ENCODE results near the gene NRIP1. TPM values are rescaled to one million over a fixed set of nuclear protein-coding genes. Genes with fewer than 3 reads are reported as not detected.
A peak's percentile ranks its signal among the peaks of the same experiment; 100 is the strongest.

The NRIP1 gene, protein sequence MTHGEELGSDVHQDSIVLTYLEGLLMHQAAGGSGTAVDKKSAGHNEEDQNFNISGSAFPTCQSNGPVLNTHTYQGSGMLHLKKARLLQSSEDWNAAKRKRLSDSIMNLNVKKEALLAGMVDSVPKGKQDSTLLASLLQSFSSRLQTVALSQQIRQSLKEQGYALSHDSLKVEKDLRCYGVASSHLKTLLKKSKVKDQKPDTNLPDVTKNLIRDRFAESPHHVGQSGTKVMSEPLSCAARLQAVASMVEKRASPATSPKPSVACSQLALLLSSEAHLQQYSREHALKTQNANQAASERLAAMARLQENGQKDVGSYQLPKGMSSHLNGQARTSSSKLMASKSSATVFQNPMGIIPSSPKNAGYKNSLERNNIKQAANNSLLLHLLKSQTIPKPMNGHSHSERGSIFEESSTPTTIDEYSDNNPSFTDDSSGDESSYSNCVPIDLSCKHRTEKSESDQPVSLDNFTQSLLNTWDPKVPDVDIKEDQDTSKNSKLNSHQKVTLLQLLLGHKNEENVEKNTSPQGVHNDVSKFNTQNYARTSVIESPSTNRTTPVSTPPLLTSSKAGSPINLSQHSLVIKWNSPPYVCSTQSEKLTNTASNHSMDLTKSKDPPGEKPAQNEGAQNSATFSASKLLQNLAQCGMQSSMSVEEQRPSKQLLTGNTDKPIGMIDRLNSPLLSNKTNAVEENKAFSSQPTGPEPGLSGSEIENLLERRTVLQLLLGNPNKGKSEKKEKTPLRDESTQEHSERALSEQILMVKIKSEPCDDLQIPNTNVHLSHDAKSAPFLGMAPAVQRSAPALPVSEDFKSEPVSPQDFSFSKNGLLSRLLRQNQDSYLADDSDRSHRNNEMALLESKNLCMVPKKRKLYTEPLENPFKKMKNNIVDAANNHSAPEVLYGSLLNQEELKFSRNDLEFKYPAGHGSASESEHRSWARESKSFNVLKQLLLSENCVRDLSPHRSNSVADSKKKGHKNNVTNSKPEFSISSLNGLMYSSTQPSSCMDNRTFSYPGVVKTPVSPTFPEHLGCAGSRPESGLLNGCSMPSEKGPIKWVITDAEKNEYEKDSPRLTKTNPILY (N-terminal part only)
- 10 to 100 TPM; 10.5 to 47.2 (median 34.8) TPM for total RNA-seq

DNA sequence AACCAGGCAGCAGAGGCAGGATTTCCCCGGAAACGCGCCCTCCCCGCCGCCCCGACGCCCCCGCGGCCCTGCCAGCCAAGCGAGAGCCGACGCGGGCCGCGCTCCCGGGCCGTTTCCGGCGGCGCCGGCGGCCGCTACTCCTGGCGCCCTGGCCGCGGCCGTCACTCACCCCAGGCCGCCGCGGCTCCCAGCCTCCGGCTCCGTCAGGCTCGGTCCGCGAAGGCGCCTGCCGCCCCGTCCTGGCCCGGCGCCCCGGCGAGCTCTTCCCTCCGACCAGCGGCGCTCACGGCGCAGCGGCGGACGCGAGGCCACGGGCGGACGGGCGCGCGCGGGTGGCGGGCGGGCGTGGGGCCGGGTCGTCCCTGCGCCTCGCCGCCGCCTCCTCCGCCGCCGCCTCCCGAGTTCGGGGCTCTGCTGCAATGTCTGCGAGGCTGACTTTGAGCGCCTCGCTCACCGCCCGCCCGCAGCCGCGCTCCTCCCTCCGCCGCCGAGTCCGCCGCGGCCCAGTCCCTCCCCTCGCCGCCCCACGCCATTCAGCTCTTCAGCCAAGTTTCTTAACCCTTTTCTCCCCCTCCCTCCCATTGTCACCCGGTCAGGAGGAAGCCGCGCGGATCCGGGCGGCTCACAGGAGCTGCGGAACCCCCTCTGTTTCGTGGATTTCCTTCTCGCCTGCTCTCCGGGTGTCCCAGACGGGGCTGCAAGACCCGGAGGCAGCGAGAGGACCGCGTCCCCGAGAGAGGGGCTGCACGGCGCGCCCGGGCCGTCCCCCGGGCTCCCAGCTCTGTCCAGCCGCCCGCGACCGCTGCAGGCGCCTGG is at the start of gene NRIP1:
TSS of gene NRIP1 (minus strand) at position 425 of the 816 bp plus-strand sequence. CDS start 96,808 bp downstream, outside the sequence.
- no peaks in the 10 kb centered on the region for H3K9me3 ChIP-seq
- WGBS, 2 donors: 0 to 1% methylated on average over 25 to 41 of the region's 116 CpGs

DNA sequence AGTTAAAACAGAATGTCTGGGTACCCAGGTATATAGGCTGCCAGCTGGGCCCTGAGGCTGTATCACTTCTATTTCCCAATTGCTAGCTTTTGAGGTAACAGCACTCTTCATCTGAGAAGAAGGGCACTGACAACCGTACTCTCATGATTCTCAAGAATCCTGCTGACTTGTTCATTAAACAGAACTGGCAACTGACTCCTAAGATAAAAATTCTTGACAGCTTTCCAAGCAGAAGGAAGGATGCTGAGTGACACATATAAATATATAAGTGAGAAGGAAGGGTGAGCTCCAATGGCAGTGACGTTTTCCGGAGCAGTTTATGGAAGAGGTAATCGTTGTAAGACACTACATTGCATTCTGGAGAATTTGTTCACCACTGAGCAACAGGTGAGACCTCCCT is 48.1 kb upstream of the NRIP1 start:
- H3K9me3 ChIP-seq: no peaks in the 10 kb centered on the region
- H3K27me3 ChIP-seq: no peaks in the 10 kb centered on the region
- no peaks in the 10 kb centered on the region for H3K4me1 ChIP-seq
- no peaks in the 10 kb centered on the region for H3K36me3 ChIP-seq
- DNase-seq (no peak), ATAC-seq (ENCODE audit: low FRiP score in 2 of 2) (no peak)
- WGBS, 2 donors: 46 to 56% methylated on average over 4 of the region's 4 CpGs
- TF ChIP-seq EP300 (IDR thresholded peaks at IDR 0.05): no peak
- no peak overlapping the region for H3K4me3 ChIP-seq
- no peak overlapping the region for H3K27ac ChIP-seq

More for the DNA sequence above, at the start of gene NRIP1:
- Histone ChIP-seq H3K4me3 (peak within 1 kb of the TSS; percentile 81 to 93 (median 89)), H3K27me3 (no peaks in the 10 kb centered on the region), H3K36me3 (no peaks in the 10 kb centered on the region), H3K4me1 (peaks cover 24 to 36% (median 30%) of the 10 kb centered on the region in 4 donors), H3K27ac (peak within 1 kb of the TSS; percentile 96 to 99 (median 98))
- ATAC-seq (ENCODE audit: low FRiP score in 2 of 2) (peak; percentile 94 to 97), DNase-seq (peak; percentile 90 to 98)
- peak in 3 of 4 donors; percentile 46 to 88 (median 63) for TF ChIP-seq POLR2A (IDR thresholded peaks at IDR 0.05)
- TF ChIP-seq, protein P1, sequence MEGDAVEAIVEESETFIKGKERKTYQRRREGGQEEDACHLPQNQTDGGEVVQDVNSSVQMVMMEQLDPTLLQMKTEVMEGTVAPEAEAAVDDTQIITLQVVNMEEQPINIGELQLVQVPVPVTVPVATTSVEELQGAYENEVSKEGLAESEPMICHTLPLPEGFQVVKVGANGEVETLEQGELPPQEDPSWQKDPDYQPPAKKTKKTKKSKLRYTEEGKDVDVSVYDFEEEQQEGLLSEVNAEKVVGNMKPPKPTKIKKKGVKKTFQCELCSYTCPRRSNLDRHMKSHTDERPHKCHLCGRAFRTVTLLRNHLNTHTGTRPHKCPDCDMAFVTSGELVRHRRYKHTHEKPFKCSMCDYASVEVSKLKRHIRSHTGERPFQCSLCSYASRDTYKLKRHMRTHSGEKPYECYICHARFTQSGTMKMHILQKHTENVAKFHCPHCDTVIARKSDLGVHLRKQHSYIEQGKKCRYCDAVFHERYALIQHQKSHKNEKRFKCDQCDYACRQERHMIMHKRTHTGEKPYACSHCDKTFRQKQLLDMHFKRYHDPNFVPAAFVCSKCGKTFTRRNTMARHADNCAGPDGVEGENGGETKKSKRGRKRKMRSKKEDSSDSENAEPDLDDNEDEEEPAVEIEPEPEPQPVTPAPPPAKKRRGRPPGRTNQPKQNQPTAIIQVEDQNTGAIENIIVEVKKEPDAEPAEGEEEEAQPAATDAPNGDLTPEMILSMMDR (IDR thresholded peaks at IDR 0.05): peak in 1 of 6 experiments; percentile 38
- TF ChIP-seq POLR2AphosphoS5 (IDR thresholded peaks at IDR 0.05): peak; percentile 38 to 92
- no peak for TF ChIP-seq EP300 (IDR thresholded peaks at IDR 0.05)

- H3K4me1 ChIP-seq: no peaks in the 10 kb centered on the region
- no peak for TF ChIP-seq POLR2A (IDR thresholded peaks at IDR 0.05)
- TF ChIP-seq EP300 (IDR thresholded peaks at IDR 0.05): no peak
- TF ChIP-seq, protein P1 (IDR thresholded peaks at IDR 0.05): no peak
- no peak for TF ChIP-seq POLR2AphosphoS5 (IDR thresholded peaks at IDR 0.05)
- H3K27ac ChIP-seq: no peak overlapping the region
- H3K36me3 ChIP-seq: no peaks in the 10 kb centered on the region
- H3K9me3 ChIP-seq: no peaks in the 10 kb centered on the region
- no peaks in the 10 kb centered on the region for H3K27me3 ChIP-seq
- ATAC-seq (ENCODE audit: low FRiP score in 2 of 2) (no peak), DNase-seq (no peak)
- WGBS, 2 donors: 70 to 77% methylated on average over 2 of the region's 2 CpGs
- H3K4me3 ChIP-seq: no peak overlapping the region
Measured at GRCh38 chr21:15108801-15109200, 44.0 kb upstream of the NRIP1 start.

DNA sequence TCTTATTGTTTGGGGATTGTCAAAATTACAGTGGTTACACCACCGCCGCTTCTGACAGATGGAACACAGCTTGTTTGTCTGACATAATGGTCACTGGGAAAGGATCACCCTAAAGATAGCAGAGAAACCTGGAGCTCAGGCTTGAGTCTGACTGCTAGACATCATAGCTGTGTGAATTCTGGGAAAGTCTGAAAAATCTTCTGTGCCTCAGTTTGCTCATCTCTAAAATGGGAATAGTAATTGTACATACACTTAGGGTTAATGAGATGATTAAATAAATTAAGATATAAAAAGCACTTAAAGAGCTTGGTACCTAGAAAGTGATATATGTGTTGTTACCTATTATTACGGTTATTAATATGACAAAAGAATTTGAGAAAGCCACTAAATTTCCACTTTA is 39.7 kb upstream of the NRIP1 start:
- Histone ChIP-seq H3K36me3 (no peaks in the 10 kb centered on the region), H3K4me3 (no peak overlapping the region), H3K9me3 (no peaks in the 10 kb centered on the region), H3K4me1 (no peaks in the 10 kb centered on the region), H3K27me3 (no peaks in the 10 kb centered on the region), H3K27ac (no peak overlapping the region)
- no peak for TF ChIP-seq POLR2A (IDR thresholded peaks at IDR 0.05)
- no peak for TF ChIP-seq EP300 (IDR thresholded peaks at IDR 0.05)
- TF ChIP-seq POLR2AphosphoS5 (IDR thresholded peaks at IDR 0.05): no peak
- TF ChIP-seq, protein P1 (IDR thresholded peaks at IDR 0.05): no peak
- ATAC-seq (ENCODE audit: low FRiP score in 2 of 2) (no peak), DNase-seq (no peak)
- 94 to 98% methylated on average over 3 of the region's 3 CpGs for WGBS, 2 donors

All from upper lobe of left lung (tissue), 6 donors.